HepG2 (cell line): Measurements from ENCODE around the gene ALK. TPM values are rescaled to one million over a fixed set of nuclear protein-coding genes. Genes with fewer than 3 reads are reported as not detected.

Source experiments
- ATAC-seq: fragments of 200-7000 bp; cut with Tn5 transposase; 3 replicates; pipeline ENCODE4 v1.9.1; 2020; ENCODE audit warnings: mild to moderate bottlenecking, moderate library complexity
- BruUV-seq: library from RNA; stranded (reverse); fragments of 400-500 nt; replicated peaks from 2 replicates; lab custom pipeline; 2021; lab: Mats Ljungman, UMichigan
- CTCF ChIA-PET: fragments of 300-600 bp; formaldehyde crosslinking; extraction: SDS; loops from one replicate; lab custom pipeline; 2021; ENCODE audit warnings: low total read pairs, inconsistent platforms, low intra/inter-chr PET ratio; lab: Yijun Ruan, JAX
- POLR2A ChIA-PET: fragments of 350-600 bp; sonication (Branson Sonifier 250); formaldehyde crosslinking; loops from one replicate; lab custom pipeline; 2020; ENCODE audit warnings: antibody characterized with exemption, inconsistent platforms; lab: Yijun Ruan, JAX
- DNase-seq: peaks from one replicate; pipeline ENCODE4 v3.0.0-alpha.2; 2015; ENCODE audit warnings: low spot score
- FAIRE-seq: peaks from 3 replicates; lab custom pipeline; 2011; peaks lifted over from hg19 to GRCh38; lab: Jason Lieb, UNC
- H2AFZ ChIP-seq: one replicate; pipeline ENCODE4 v1.6.1; 2011; ENCODE audit warnings: low read length, inconsistent platforms
- H3K27ac ChIP-seq: fragments of 300-600 bp; 3 replicates; pipeline ENCODE4 v1.8.0; 2011; ENCODE audit warnings: mixed run types, mild to moderate bottlenecking, mixed read lengths, low read length, inconsistent platforms; ENCODE audit not compliant: insufficient read depth; ENCODE audit errors: extremely low read length
- H3K27me3 ChIP-seq, 2 experiments: fragments of 200-600 bp in 1 of 2; 2 replicates in 1 of 2; 3 replicates in 1 of 2; pipeline versions ENCODE4 v1.6.0 to v1.8.0; 2011; ENCODE audit warnings: low read length in 2 of 2, mild to moderate bottlenecking in 2 of 2, moderate library complexity in 2 of 2, inconsistent platforms in 1 of 2; ENCODE audit not compliant: insufficient read depth in 2 of 2, control insufficient read depth in 1 of 2
- H3K36me3 ChIP-seq, 2 experiments: fragments of 200-600 bp in 1 of 2; replicated peaks in 1 of 2; 2 replicates in 1 of 2; 3 replicates in 1 of 2; pipeline versions ENCODE4 v1.5.1 to v1.8.0; 2011; ENCODE audit warnings: low read length in 2 of 2, inconsistent platforms in 1 of 2; ENCODE audit not compliant: insufficient read depth in 2 of 2, control insufficient read depth in 1 of 2
- H3K4me1 ChIP-seq: 2 replicates; pipeline ENCODE4 v1.5.1; 2012; ENCODE audit warnings: low read length, inconsistent platforms; ENCODE audit not compliant: insufficient read depth
- H3K4me2 ChIP-seq: 2 replicates; pipeline ENCODE4 v1.6.0; 2011; ENCODE audit warnings: low read depth, low read length, inconsistent platforms
- H3K4me3 ChIP-seq, 3 experiments: fragments of 200-600 bp in 1 of 3; sonication (generic), shearing (Covaris generic) in 1 of 3; replicated peaks in 1 of 3; 2 replicates each; pipeline ENCODE4 v1.5.1; 2011 to 2016; ENCODE audit warnings: low read length in 3 of 3, inconsistent platforms in 2 of 3, low read depth in 2 of 3, mild to moderate bottlenecking in 2 of 3, control low read depth in 1 of 3, mixed read lengths in 1 of 3; ENCODE audit not compliant: insufficient read depth in 1 of 3
- H3K79me2 ChIP-seq: one replicate; pipeline ENCODE4 v1.6.1; 2011; ENCODE audit warnings: low read length, inconsistent platforms; ENCODE audit not compliant: insufficient read depth
- H3K9ac ChIP-seq: 2 replicates; pipeline ENCODE4 v1.6.0; 2011; ENCODE audit warnings: mild to moderate bottlenecking, low read depth, low read length, inconsistent platforms; ENCODE audit not compliant: insufficient read depth
- H3K9me3 ChIP-seq: 2 replicates; pipeline ENCODE4 v1.5.1; 2012; ENCODE audit warnings: mild to moderate bottlenecking, low read length
- H4K20me1 ChIP-seq: 2 replicates; pipeline ENCODE4 v1.6.0; 2011; ENCODE audit warnings: inconsistent platforms, mild to moderate bottlenecking, low read length, moderate library complexity; ENCODE audit not compliant: insufficient read depth
- ATF7 ChIP-seq, 2 experiments: fragments of 450-650 bp in 1 of 2; sonication (generic) in 1 of 2; formaldehyde crosslinking in 1 of 2; IDR thresholded peaks; 2 replicates each; pipeline versions ENCODE4 v1.4.0 to v1.6.1; 2016 to 2020; ENCODE audit warnings: antibody characterized with exemption in 1 of 2, mild to moderate bottlenecking in 1 of 2, missing genetic modification reagents in 1 of 2
- CREB1 ChIP-seq, 2 experiments: fragments of 450-650 bp in 1 of 2; IDR thresholded peaks; 2 replicates each; pipeline ENCODE4 v1.6.1; 2016 to 2017; ENCODE audit warnings: control low read depth in 1 of 2, mild to moderate bottlenecking in 1 of 2, missing compliant biosample characterization in 1 of 2, missing genetic modification characterization in 1 of 2
- LCORL ChIP-seq, 2 experiments: fragments of 450-650 bp in 1 of 2; sonication (generic) in 1 of 2; formaldehyde crosslinking in 1 of 2; IDR thresholded peaks; 2 replicates each; pipeline versions ENCODE4 v1.5.0 to v1.6.1; 2017 to 2020; ENCODE audit warnings: antibody characterized with exemption in 1 of 2, missing genetic modification reagents in 1 of 2
- TERF1 ChIP-seq: sonication (generic); formaldehyde crosslinking; IDR thresholded peaks from 2 replicates; pipeline ENCODE4 v1.8.0; 2022; ENCODE audit warnings: mild to moderate bottlenecking, missing genetic modification reagents, moderate library complexity
- ZBTB46 ChIP-seq: sonication (generic); formaldehyde crosslinking; IDR thresholded peaks from 2 replicates; pipeline ENCODE4 v1.4.0; 2020; ENCODE audit warnings: mild to moderate bottlenecking, missing genetic modification reagents, borderline replicate concordance
- ZSCAN21 ChIP-seq: sonication (generic); formaldehyde crosslinking; IDR thresholded peaks from 2 replicates; pipeline ENCODE4 v1.8.0; 2022; ENCODE audit warnings: mild to moderate bottlenecking, missing genetic modification reagents, moderate library complexity, borderline replicate concordance
- WGBS: methylation state at CpG from one replicate; pipeline ENCODE4 v1.1.6; 2017; ENCODE audit warnings: low lambda C conversion rate; 5-methylcytosine and 5-hydroxymethylcytosine counted together
- in situ Hi-C: cut with HindIII; loops from 2 replicates; pipeline ENCODE4 v1.10.0; 2017; ENCODE audit warnings: low pct_unique_long_range_greater_than_20kb; ENCODE audit not compliant: extremely low pct_ligation_motif_present
- intact Hi-C: fragments of 100-400 bp; cut with micrococcal nuclease; formaldehyde crosslinking; loops from one replicate; pipeline ENCODE4 v1.10.0; 2022; ENCODE audit not compliant: unreplicated experiment
- polyA plus RNA-seq, 8 experiments: library from polyadenylated mRNA; depleted of rRNA in 3 of 8; stranded (reverse) in 7 of 8; unstranded in 1 of 8; fragments of >200 nt; fragmentation: Illumina TruSeq in 4 of 8; extraction: Trizol in 4 of 8; gene quantifications; 2 replicates each; pipeline versions ENCODE4 v1.2.1 to v1.2.3, GENCODE V29; 2011 to 2016; ENCODE audit warnings: low read depth in 4 of 8, missing spikeins in 1 of 8, mixed read lengths in 1 of 8; ENCODE audit not compliant: insufficient read depth in 1 of 8
- total RNA-seq, 5 experiments: library from RNA; depleted of rRNA; stranded (reverse); fragments of >200 nt; fragmentation: Illumina TruSeq; extraction: Trizol; gene quantifications; 2 replicates each; pipeline ENCODE4 v1.2.3, GENCODE V29; 2016; ENCODE audit warnings: low read depth in 1 of 5

ALK gene
- total and polyA plus RNA-seq, 2 of the 13 experiments (the other 11 are each of a cell fraction or from before 2014, with no cell fraction given), result not detected

GRCh38 chr2:29936020-29936419, 14.6 kb upstream of the ALK start:
- Histone ChIP-seq H3K36me3 (no peaks in the 10 kb centered on the region), H2AFZ (no peak overlapping the region), H3K4me1 (no peaks in the 10 kb centered on the region), H3K4me3 (no peak overlapping the region), H3K9me3 (no peaks in the 10 kb centered on the region), H4K20me1 (no peaks in the 10 kb centered on the region), H3K9ac (no peak overlapping the region), H3K4me2 (no peak overlapping the region), H3K79me2 (no peaks in the 10 kb centered on the region), H3K27ac (no peak overlapping the region), H3K27me3 (peaks cover 0 to 6% of the 10 kb centered on the region in 2 experiments; a peak in 1 of 5 replicates)
- intact Hi-C loops, result no loop called here
- in situ Hi-C loops, result no loop called here
- BruUV-seq, result no TSS peak
- 15% methylated on average over 5 of the region's 8 CpGs for WGBS
- ChIA-PET POLR2A (no interaction called here), CTCF (no interaction called here)
- no peak for DNase-seq
- FAIRE-seq, result no peak
- no peak for TF ChIP-seq ZBTB46
- TF ChIP-seq, all 625 proteins: peak for 0
- ATAC-seq, result no peak

GRCh38 chr2:29931818-29932217, 10.4 kb upstream of the ALK start:
- ATAC-seq (no peak), FAIRE-seq (no peak), DNase-seq (no peak)
- Histone ChIP-seq H3K9me3 (no peaks in the 10 kb centered on the region), H3K27ac (no peak overlapping the region), H3K4me3 (no peak overlapping the region), H2AFZ (no peak overlapping the region), H3K27me3 (peaks cover 0 to 6% of the 10 kb centered on the region in 2 experiments; a peak in 1 of 5 replicates), H4K20me1 (no peaks in the 10 kb centered on the region), H3K36me3 (no peaks in the 10 kb centered on the region), H3K4me2 (no peak overlapping the region), H3K4me1 (no peaks in the 10 kb centered on the region), H3K79me2 (no peaks in the 10 kb centered on the region), H3K9ac (no peak overlapping the region)
- ChIA-PET POLR2A (no interaction called here), CTCF (no interaction called here)
- 0% methylated on average over 1 of the region's 1 CpG for WGBS
- no TSS peak for BruUV-seq
- intact Hi-C loops (no loop called here), in situ Hi-C loops (no loop called here)
- no peak for TF ChIP-seq ZSCAN21 (CRISPR knock-in tag)
- peak; percentile 94 for TF ChIP-seq ATF7 (IDR thresholded peaks at IDR 0.05)
- TF ChIP-seq ATF7 (CRISPR knock-in tag; IDR thresholded peaks at IDR 0.05), result no peak
- TF ChIP-seq LCORL (IDR thresholded peaks at IDR 0.05), result no peak
- TF ChIP-seq LCORL (CRISPR knock-in tag; IDR thresholded peaks at IDR 0.05), result no peak
- peak; percentile 51; the same call in 1 of the 2 replicates for TF ChIP-seq CREB1 (IDR thresholded peaks at IDR 0.05)
- no peak for TF ChIP-seq CREB1 (CRISPR knock-in tag; IDR thresholded peaks at IDR 0.05)
- TF ChIP-seq TERF1 (CRISPR knock-in tag), result no peak
